Measurements from ENCODE around the gene LRP5. TPM values are rescaled to one million over a fixed set of nuclear protein-coding genes. Genes with fewer than 3 reads are reported as not detected.

Gene LRP5
- total RNA-seq, 1 experiment from 2014 or later = 67.0 TPM

- POLR2A ChIA-PET (ENCODE audit: low non-redundant PET) = no interaction called here
- Histone ChIP-seq H3K27me3 (replicated peaks; ENCODE audit: insufficient read depth, low read depth, low read length, poor library complexity) (no peaks in the 10 kb centered on the region), H3K4me1 (ENCODE audit: insufficient read depth, low read length, poor library complexity, severe bottlenecking) (peaks cover 50% of the 10 kb centered on the region), H3K9me3 (ENCODE audit: low read depth, low read length, poor library complexity, severe bottlenecking) (no peaks in the 10 kb centered on the region), H3K4me3 (ENCODE audit: low read depth, low read length, poor library complexity, severe bottlenecking) (no peak overlapping the region), H3K36me3 (ENCODE audit: insufficient read depth, low read length, poor library complexity, severe bottlenecking) (peaks cover 13% of the 10 kb centered on the region), H3K27ac (ENCODE audit: low read depth, low read length, poor library complexity, severe bottlenecking) (peak overlapping the region; percentile 57)
- CTCF ChIA-PET = interaction anchor here (0.5 to 0.9 kb wide), 3 partner anchors 52 to 220 kb away, joined by 3 read pairs; no protein-coding TSS in a partner anchor
- no peak for TF ChIP-seq CTCF (conservative IDR thresholded peaks at IDR 0.05; ENCODE audit: low read depth, low read length)
- no peak for TF ChIP-seq EZH2 (IDR thresholded peaks at IDR 0.05; ENCODE audit: borderline replicate concordance, low read depth, low read length, poor library complexity, severe bottlenecking)
- peak; percentile 85 for DNase-seq (ENCODE audit: low spot score)
- intact Hi-C loops (cut with micrococcal nuclease; ENCODE audit: unreplicated experiment) = no loop called here
- BruUV-seq (replicated peaks) = no TSS peak
Observed at GRCh38 chr11:68436985-68437926, 124.9 kb downstream of the LRP5 start.

- H3K4me1 ChIP-seq (ENCODE audit: insufficient read depth, low read length, poor library complexity, severe bottlenecking) = peaks cover 59% of the 10 kb centered on the region
- H3K27me3 ChIP-seq (replicated peaks; ENCODE audit: insufficient read depth, low read depth, low read length, poor library complexity) = no peaks in the 10 kb centered on the region
- H3K9me3 ChIP-seq (ENCODE audit: low read depth, low read length, poor library complexity, severe bottlenecking) = no peaks in the 10 kb centered on the region
- intact Hi-C loops (cut with micrococcal nuclease; ENCODE audit: unreplicated experiment) = no loop called here
- peak overlapping the region; percentile 92 for H3K27ac ChIP-seq (ENCODE audit: low read depth, low read length, poor library complexity, severe bottlenecking)
- no peak overlapping the region for H3K4me3 ChIP-seq (ENCODE audit: low read depth, low read length, poor library complexity, severe bottlenecking)
- peaks cover 13% of the 10 kb centered on the region for H3K36me3 ChIP-seq (ENCODE audit: insufficient read depth, low read length, poor library complexity, severe bottlenecking)
- no peak for DNase-seq (ENCODE audit: low spot score)
- ChIA-PET POLR2A (ENCODE audit: low non-redundant PET) (no interaction called here), CTCF (interaction anchor here (0.5 to 0.9 kb wide), 2 partner anchors 53 to 221 kb away, joined by 3 read pairs; no protein-coding TSS in a partner anchor)
- TF ChIP-seq CTCF (conservative IDR thresholded peaks at IDR 0.05; ENCODE audit: low read depth, low read length) (no peak), EZH2 (IDR thresholded peaks at IDR 0.05; ENCODE audit: borderline replicate concordance, low read depth, low read length, poor library complexity, severe bottlenecking) (no peak)
- no TSS peak for BruUV-seq (replicated peaks)
Observed at GRCh38 chr11:68437927-68438657, 125.7 kb downstream of the LRP5 start.

- no peaks in the 10 kb centered on the region for H3K27me3 ChIP-seq (replicated peaks; ENCODE audit: insufficient read depth, low read depth, low read length, poor library complexity)
- BruUV-seq (replicated peaks) = no TSS peak
- no peak for DNase-seq (ENCODE audit: low spot score)
- ChIA-PET CTCF (no interaction called here), POLR2A (ENCODE audit: low non-redundant PET) (no interaction called here)
- peaks cover 60% of the 10 kb centered on the region for H3K4me1 ChIP-seq (ENCODE audit: insufficient read depth, low read length, poor library complexity, severe bottlenecking)
- no peak overlapping the region for H3K4me3 ChIP-seq (ENCODE audit: low read depth, low read length, poor library complexity, severe bottlenecking)
- peaks cover 12% of the 10 kb centered on the region for H3K36me3 ChIP-seq (ENCODE audit: insufficient read depth, low read length, poor library complexity, severe bottlenecking)
- peak overlapping the region; percentile 92 for H3K27ac ChIP-seq (ENCODE audit: low read depth, low read length, poor library complexity, severe bottlenecking)
- no peaks in the 10 kb centered on the region for H3K9me3 ChIP-seq (ENCODE audit: low read depth, low read length, poor library complexity, severe bottlenecking)
- TF ChIP-seq CTCF (conservative IDR thresholded peaks at IDR 0.05; ENCODE audit: low read depth, low read length) (no peak), EZH2 (IDR thresholded peaks at IDR 0.05; ENCODE audit: borderline replicate concordance, low read depth, low read length, poor library complexity, severe bottlenecking) (no peak)
- intact Hi-C loops (cut with micrococcal nuclease; ENCODE audit: unreplicated experiment) = no loop called here
Observed at GRCh38 chr11:68438658-68439259, 126.4 kb downstream of the LRP5 start.
